K562 (cell line): ENCODE data around the gene DCLK3. TPM values are rescaled to one million over a fixed set of nuclear protein-coding genes. Genes with fewer than 3 reads are reported as not detected.

Source experiments
- ATAC-seq: fragments of 200-7000 bp; cut with Tn5 transposase; 3 replicates; pipeline ENCODE4 v1.9.1; 2020; ENCODE audit warnings: moderate library complexity
- BruUV-seq: library from RNA; stranded (reverse); fragments of 400-500 nt; replicated peaks from 2 replicates; lab custom pipeline; 2021; lab: Mats Ljungman, UMichigan
- CTCF ChIA-PET: fragments of 300-600 bp; formaldehyde crosslinking; extraction: SDS; loops from one replicate; lab custom pipeline; 2021; ENCODE audit warnings: low intra/inter-chr PET ratio; lab: Yijun Ruan, JAX
- POLR2A ChIA-PET: fragments of 300-600, 350-650 bp; sonication (Branson Sonifier 250); formaldehyde crosslinking; extraction: SDS; loops from one replicate; lab custom pipeline; 2021; ENCODE audit warnings: antibody characterized with exemption, inconsistent platforms; lab: Yijun Ruan, JAX
- DNase-seq, 4 experiments: peaks; one replicate each; pipeline versions ENCODE4 v3.0.0 to v3.0.0-alpha.2; 2011 to 2018; ENCODE audit warnings: low spot score in 3 of 4, mixed read lengths in 3 of 4; ENCODE audit errors: extremely low read depth in 1 of 4
- FAIRE-seq: peaks from 2 replicates; lab custom pipeline; 2011; peaks lifted over from hg19 to GRCh38; lab: Jason Lieb, UNC
- H2AFZ ChIP-seq: 2 replicates; pipeline ENCODE4 v1.6.0; 2011; ENCODE audit warnings: low read depth, low read length, control low read depth, inconsistent platforms
- H3K27ac ChIP-seq: fragments of 200-600 bp; 3 replicates; pipeline ENCODE4 v1.8.0; 2011; ENCODE audit warnings: low read depth, mild to moderate bottlenecking, control low read depth, inconsistent platforms, low read length, moderate library complexity, mixed read lengths; ENCODE audit errors: extremely low read depth
- H3K27me3 ChIP-seq, 2 experiments: fragments of 300-600 bp in 1 of 2; 2 replicates in 1 of 2; 3 replicates in 1 of 2; pipeline versions ENCODE4 v1.6.0 to v1.8.0; 2011; ENCODE audit warnings: inconsistent platforms in 2 of 2, low read length in 2 of 2, mild to moderate bottlenecking in 1 of 2, mixed read lengths in 1 of 2, moderate library complexity in 1 of 2; ENCODE audit not compliant: control insufficient read depth in 2 of 2, insufficient read depth in 2 of 2
- H3K36me3 ChIP-seq: fragments of 300-600 bp; 3 replicates; pipeline ENCODE4 v1.8.0; 2011; ENCODE audit warnings: mild to moderate bottlenecking, low read length, inconsistent platforms; ENCODE audit not compliant: control insufficient read depth, insufficient read depth
- H3K4me1 ChIP-seq, 2 experiments: fragments of 200-600 bp in 1 of 2; replicated peaks in 1 of 2; 2 replicates in 1 of 2; 3 replicates in 1 of 2; pipeline versions ENCODE4 v1.5.1 to v1.8.0; 2011; ENCODE audit warnings: inconsistent platforms in 2 of 2, low read length in 2 of 2, mild to moderate bottlenecking in 1 of 2, mixed read lengths in 1 of 2, moderate library complexity in 1 of 2; ENCODE audit not compliant: control insufficient read depth in 2 of 2, insufficient read depth in 2 of 2
- H3K4me2 ChIP-seq: 2 replicates; pipeline ENCODE4 v1.6.1; 2011; ENCODE audit warnings: low read length, control low read depth, inconsistent platforms, mixed read lengths; ENCODE audit not compliant: insufficient read depth
- H3K4me3 ChIP-seq: fragments of 200-600 bp; sonication (generic), shearing (Covaris generic); 2 replicates; pipeline ENCODE4 v1.5.1; 2016; ENCODE audit warnings: control low read depth, inconsistent platforms
- H3K79me2 ChIP-seq: fragments of 200-600 bp; 3 replicates; pipeline ENCODE4 v1.8.0; 2011; ENCODE audit warnings: low read length, inconsistent platforms; ENCODE audit not compliant: control insufficient read depth, insufficient read depth
- H3K9ac ChIP-seq, 2 experiments: 2 replicates each; pipeline versions ENCODE4 v1.6.0 to v1.6.1; 2011; ENCODE audit warnings: low read depth in 2 of 2, low read length in 2 of 2, control low read depth in 1 of 2, inconsistent platforms in 1 of 2, mild to moderate bottlenecking in 1 of 2, mixed read lengths in 1 of 2; ENCODE audit not compliant: insufficient read depth in 1 of 2
- H3K9me1 ChIP-seq: one replicate; pipeline ENCODE4 v1.6.0; 2011; ENCODE audit warnings: inconsistent platforms, mild to moderate bottlenecking, low read length, moderate library complexity; ENCODE audit not compliant: control insufficient read depth, insufficient read depth
- H3K9me3 ChIP-seq: replicated peaks from 2 replicates; pipeline ENCODE4 v1.5.1; 2011; ENCODE audit warnings: low read depth, low read length, inconsistent platforms; ENCODE audit not compliant: control insufficient read depth, insufficient read depth
- H4K20me1 ChIP-seq: replicated peaks from 2 replicates; pipeline ENCODE4 v1.6.1; 2011; ENCODE audit warnings: low read length, inconsistent platforms, mixed read lengths; ENCODE audit not compliant: control insufficient read depth, insufficient read depth
- GTF3C2 ChIP-seq: IDR thresholded peaks from 3 replicates; pipeline ENCODE4 v1.6.1; 2011; ENCODE audit warnings: borderline replicate concordance, mild to moderate bottlenecking, moderate library complexity; ENCODE audit not compliant: insufficient read length; ENCODE audit errors: extremely low read depth
- HLTF ChIP-seq: fragments of 450-650 bp; IDR thresholded peaks from 2 replicates; pipeline ENCODE4 v1.6.1; 2016
- HMG20B ChIP-seq: fragments of 250-450 bp; sonication (Bioruptor Pico); IDR thresholded peaks from 2 replicates; pipeline ENCODE4 v1.5.0; 2021; ENCODE audit warnings: mild to moderate bottlenecking
- STAT6 ChIP-seq: sonication (generic); formaldehyde crosslinking; IDR thresholded peaks from 2 replicates; pipeline ENCODE4 v1.8.1; 2023; ENCODE audit warnings: mild to moderate bottlenecking, missing genetic modification reagents
- TRIM24 ChIP-seq, 2 experiments: fragments of 450-650 bp; IDR thresholded peaks; 2 replicates each; pipeline ENCODE4 v1.6.1; 2016
- TRIM28 ChIP-seq: fragments of 450-650 bp; IDR thresholded peaks from 2 replicates; pipeline ENCODE4 v1.6.1; 2017
- ZFP1 ChIP-seq: fragments of 450-650 bp; formaldehyde crosslinking; IDR thresholded peaks from 2 replicates; pipeline ENCODE4 v1.4.0; 2020; ENCODE audit warnings: mild to moderate bottlenecking, mixed read lengths
- WGBS: fragments of 100-300 bp; shearing (Covaris generic); methylation state at CpG from one replicate; pipeline ENCODE4 v1.1.6; 2016; ENCODE audit warnings: low coverage, mixed read lengths; ENCODE audit not compliant: insufficient coverage; ENCODE audit errors: missing lambda C conversion rate; 5-methylcytosine and 5-hydroxymethylcytosine counted together
- in situ Hi-C: fragments of 300-500 bp; cut with MboI; formaldehyde crosslinking; loops from 4 replicates; pipeline ENCODE4 v1.15.0; 2018; ENCODE audit warnings: inconsistent platforms, mixed read lengths
- intact Hi-C: fragments of 100-400 bp; cut with micrococcal nuclease; formaldehyde crosslinking; loops from 2 replicates; pipeline ENCODE4 v1.14.2; 2022
- polyA plus RNA-seq, 8 experiments: library from polyadenylated mRNA; depleted of rRNA in 4 of 8; stranded (reverse) in 5 of 8; unstranded in 3 of 8; fragments of >200 nt; fragmentation: Nextera tagmentation in 2 of 8; fragmentation: Illumina TruSeq in 1 of 8; extraction: Ambion mirVana in 2 of 8; extraction: Trizol in 1 of 8; gene quantifications; 2 replicates each; pipeline versions ENCODE4 v1.2.1 to v1.2.3, GENCODE V29; 2011 to 2014; ENCODE audit warnings: inconsistent platforms in 1 of 8, missing spikeins in 1 of 8
- total RNA-seq, 7 experiments: library from RNA; depleted of rRNA in 6 of 7; stranded (reverse); fragments of >200 nt in 6 of 7; fragmentation: Illumina TruSeq in 2 of 7; extraction: Trizol in 2 of 7; gene quantifications; 2 replicates each; pipeline versions ENCODE4 v1.2.1 to v1.2.3, GENCODE V29; 2011 to 2021; ENCODE audit warnings: low replicate concordance in 1 of 7
- TF ChIP-seq, protein P1 (sequence below): fragments of 250-450 bp; sonication (Bioruptor Pico); IDR thresholded peaks from 2 replicates; pipeline ENCODE4 v1.5.1; 2021; ENCODE audit warnings: mild to moderate bottlenecking
- TF ChIP-seq, protein P2 (sequence below): fragments of 250-450 bp; sonication (Bioruptor Pico); IDR thresholded peaks from 2 replicates; pipeline ENCODE4 v1.5.0; 2021; ENCODE audit warnings: mild to moderate bottlenecking, borderline replicate concordance
- TF ChIP-seq, protein P3 (sequence below): fragments of 450-650 bp; IDR thresholded peaks from 2 replicates; pipeline ENCODE4 v1.6.1; 2016

Gene DCLK3
- total and polyA plus RNA-seq, 9 of the 15 experiments (the other 6 are each of a cell fraction or from before 2014, with no cell fraction given) = not detected

DNA sequence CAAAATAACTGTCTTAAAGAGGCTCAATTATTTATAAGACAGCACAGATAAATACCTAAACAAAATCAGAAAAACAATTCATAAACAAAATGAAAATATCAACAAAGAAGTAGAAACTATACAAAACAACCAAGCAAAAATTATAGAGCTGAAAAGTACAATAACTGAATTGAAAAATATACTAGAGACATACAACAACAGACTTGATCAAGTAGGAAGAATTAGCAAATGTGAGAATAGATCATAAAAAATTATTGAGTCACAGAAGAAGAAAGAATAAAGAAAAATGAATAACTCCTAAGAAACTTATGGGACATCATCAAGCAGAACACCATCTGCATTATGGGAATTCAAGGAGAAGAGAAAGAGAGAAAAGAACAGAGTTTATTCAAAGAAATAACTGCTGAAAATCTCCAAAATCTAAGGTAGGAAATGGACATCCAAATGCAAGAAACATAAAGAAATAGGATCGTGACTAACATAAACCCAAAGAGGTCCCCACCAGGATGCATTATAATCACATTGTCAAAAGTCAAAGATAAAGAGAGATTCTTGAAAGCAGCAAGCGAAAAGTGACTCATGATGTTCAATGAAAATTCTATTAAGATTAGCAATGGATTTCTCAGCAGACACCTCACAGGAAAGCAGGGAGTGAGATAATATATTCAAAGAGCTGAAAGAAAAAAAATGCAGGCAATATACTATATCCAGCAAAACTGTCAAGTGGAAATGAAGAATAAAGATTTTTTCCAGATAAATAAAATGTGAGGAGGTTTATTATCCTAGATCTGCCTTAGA lies 85.9 kb downstream of the DCLK3 start:
- DNase-seq = no peak
- Histone ChIP-seq H3K27ac (no peak overlapping the region), H3K36me3 (no peaks in the 10 kb centered on the region), H3K4me1 (no peaks in the 10 kb centered on the region), H3K9me3 (no peaks in the 10 kb centered on the region), H3K4me2 (no peak overlapping the region), H3K4me3 (no peak overlapping the region), H2AFZ (no peak overlapping the region), H3K79me2 (no peaks in the 10 kb centered on the region), H4K20me1 (no peaks in the 10 kb centered on the region), H3K9me1 (no peaks in the 10 kb centered on the region), H3K9ac (no peak overlapping the region), H3K27me3 (no peaks in the 10 kb centered on the region)
- ATAC-seq = no peak
- peak; percentile 49 for FAIRE-seq
- WGBS = 0% methylated on average over 2 of the region's 2 CpGs
- POLR2A ChIA-PET = interaction anchor here (1.3 kb wide), 1 partner anchor 11 kb away, joined by 3 read pairs; no protein-coding TSS in a partner anchor
- CTCF ChIA-PET = no interaction called here
- in situ Hi-C loops (no loop called here), intact Hi-C loops (no loop called here)
- no TSS peak for BruUV-seq
- TF ChIP-seq STAT6 (CRISPR knock-in tag) = no peak
- TF ChIP-seq TRIM28 = peak; percentile 88; the same call in 1 of the 2 replicates
- TF ChIP-seq, protein P1, sequence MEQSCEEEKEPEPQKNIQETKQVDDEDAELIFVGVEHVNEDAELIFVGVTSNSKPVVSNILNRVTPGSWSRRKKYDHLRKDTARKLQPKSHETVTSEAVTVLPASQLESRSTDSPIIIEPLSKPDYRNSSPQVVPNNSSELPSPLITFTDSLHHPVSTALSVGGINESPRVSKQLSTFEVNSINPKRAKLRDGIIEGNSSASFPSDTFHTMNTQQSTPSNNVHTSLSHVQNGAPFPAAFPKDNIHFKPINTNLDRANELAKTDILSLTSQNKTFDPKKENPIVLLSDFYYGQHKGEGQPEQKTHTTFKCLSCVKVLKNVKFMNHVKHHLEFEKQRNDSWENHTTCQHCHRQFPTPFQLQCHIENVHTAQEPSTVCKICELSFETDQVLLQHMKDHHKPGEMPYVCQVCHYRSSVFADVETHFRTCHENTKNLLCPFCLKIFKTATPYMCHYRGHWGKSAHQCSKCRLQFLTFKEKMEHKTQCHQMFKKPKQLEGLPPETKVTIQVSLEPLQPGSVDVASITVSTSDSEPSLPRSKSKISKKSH = peak; percentile 60; the same call in 1 of the 2 replicates
- peak; percentile 74; the same call in 1 of the 2 replicates for TF ChIP-seq HLTF
- TF ChIP-seq HMG20B = no peak
- TF ChIP-seq GTF3C2 = no peak
- TF ChIP-seq, protein P2, sequence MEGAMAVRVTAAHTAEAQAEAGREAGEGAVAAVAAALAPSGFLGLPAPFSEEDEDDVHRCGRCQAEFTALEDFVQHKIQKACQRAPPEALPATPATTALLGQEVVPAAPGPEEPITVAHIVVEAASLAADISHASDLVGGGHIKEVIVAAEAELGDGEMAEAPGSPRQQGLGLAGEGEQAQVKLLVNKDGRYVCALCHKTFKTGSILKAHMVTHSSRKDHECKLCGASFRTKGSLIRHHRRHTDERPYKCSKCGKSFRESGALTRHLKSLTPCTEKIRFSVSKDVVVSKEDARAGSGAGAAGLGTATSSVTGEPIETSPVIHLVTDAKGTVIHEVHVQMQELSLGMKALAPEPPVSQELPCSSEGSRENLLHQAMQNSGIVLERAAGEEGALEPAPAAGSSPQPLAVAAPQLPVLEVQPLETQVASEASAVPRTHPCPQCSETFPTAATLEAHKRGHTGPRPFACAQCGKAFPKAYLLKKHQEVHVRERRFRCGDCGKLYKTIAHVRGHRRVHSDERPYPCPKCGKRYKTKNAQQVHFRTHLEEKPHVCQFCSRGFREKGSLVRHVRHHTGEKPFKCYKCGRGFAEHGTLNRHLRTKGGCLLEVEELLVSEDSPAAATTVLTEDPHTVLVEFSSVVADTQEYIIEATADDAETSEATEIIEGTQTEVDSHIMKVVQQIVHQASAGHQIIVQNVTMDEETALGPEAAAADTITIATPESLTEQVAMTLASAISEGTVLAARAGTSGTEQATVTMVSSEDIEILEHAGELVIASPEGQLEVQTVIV (CRISPR knock-in tag) = no peak
- TF ChIP-seq, protein P3, sequence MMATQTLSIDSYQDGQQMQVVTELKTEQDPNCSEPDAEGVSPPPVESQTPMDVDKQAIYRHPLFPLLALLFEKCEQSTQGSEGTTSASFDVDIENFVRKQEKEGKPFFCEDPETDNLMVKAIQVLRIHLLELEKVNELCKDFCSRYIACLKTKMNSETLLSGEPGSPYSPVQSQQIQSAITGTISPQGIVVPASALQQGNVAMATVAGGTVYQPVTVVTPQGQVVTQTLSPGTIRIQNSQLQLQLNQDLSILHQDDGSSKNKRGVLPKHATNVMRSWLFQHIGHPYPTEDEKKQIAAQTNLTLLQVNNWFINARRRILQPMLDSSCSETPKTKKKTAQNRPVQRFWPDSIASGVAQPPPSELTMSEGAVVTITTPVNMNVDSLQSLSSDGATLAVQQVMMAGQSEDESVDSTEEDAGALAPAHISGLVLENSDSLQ = no peak
- TF ChIP-seq TRIM24 (IDR thresholded peaks at IDR 0.05) = peak in 1 of 2 experiments; percentile 23; a peak in 1 of 4 replicates
- TF ChIP-seq ZFP1 (CRISPR knock-in tag) = 0 out of 2 replicates have a peak, but pooled peaks have one; percentile 12
